Stimulated activated CD8-positive, alpha-beta memory T cell treated with anti-CD3 and anti-CD28 coated beads, Interleukin-2, amount 100 ng/mL, for 1 hour (primary cell): ENCODE measurements around the gene GNG13.

Source experiments
- DNase-seq, 2 donors: peaks; one replicate each; pipeline ENCODE4 v3.0.0-alpha.2; 2020; ENCODE audit warnings: low read depth in 2 of 2

GNG13 gene

DNA sequence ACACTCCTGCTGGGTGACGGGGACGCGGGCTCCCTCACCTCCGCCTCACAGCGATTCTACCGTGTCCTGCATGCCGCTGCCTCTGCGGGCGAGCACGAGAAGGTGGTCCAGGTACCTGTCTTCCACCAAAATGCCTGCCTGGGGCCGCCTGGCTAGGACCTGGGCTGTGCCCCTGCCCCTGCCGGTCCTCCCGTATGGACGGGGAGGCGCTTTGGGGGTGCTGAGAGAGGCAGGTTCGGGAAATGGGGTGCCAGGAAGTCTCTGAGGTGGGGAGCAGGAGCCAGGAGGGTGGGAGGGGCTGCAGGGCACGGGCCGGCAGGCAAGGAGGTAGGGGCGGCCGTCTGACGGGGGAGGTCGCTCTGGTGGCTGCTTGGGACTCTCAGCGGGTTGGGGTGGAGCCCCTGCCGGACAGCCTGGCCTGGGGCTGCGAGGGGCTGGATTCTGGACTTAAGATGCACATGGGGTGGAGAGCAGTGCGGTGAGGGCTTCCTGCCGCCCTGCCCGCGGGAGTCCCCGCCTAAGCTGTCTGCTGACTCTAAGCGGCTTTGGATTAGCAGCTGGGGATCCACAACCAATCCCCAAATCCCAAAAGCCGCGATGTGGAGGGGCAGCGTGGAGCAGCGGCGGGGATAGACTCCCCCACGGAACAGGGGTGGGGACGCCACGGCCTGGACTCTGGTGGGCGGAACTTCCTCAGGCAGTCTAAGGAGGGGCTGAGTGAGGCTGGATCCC is 6.3 kb downstream of the GNG13 start:
- no peak for DNase-seq

DNA sequence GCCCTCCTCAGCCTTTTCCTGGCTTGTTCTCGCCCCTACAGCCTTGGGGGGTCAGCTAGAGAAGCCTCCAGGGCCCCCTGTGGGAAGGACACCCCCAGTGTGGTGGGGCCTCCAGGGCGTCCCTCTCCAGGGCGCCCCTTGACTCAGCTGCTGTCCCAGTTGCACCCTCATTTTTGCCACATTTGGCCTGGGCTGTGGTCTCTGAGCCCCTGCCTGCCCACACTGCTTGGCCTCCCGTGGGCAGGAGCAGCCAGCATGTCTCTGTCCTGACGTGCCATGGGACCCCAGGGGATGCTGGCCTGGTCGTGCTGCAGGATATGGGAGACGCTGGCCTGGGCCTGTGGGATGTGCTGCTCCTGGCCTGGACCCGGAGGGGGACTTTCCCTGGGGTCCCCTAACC is 7.1 kb downstream of the GNG13 start:
- no peak for DNase-seq

GRCh38 chr16:792221-792995 is 8.1 kb downstream of the GNG13 start:
- no peak for DNase-seq

DNA sequence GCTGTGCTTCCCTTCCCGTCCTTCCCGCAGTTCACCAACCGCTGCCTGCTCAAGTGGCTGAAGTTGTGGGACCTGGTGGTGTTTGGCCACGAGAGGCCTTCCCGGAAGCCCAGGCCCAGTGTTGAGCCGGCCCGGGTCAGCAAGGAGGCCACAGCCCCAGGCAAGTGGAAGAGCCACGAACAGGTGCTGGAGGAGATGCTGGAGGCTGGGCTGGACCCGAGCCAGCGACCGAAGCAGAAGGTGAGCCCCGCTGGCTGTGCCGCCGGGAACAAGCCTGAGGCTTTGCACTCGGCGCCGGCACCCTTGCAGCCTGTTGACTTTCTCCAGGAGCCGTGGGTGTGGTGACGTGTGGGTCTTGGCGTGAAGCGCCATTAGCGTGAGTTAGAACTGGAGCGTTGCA is 9.4 kb downstream of the GNG13 start:
- DNase-seq, result no peak

- DNase-seq, result no peak
Observed at GRCh38 chr16:790086-790485, 10.4 kb downstream of the GNG13 start.

DNA sequence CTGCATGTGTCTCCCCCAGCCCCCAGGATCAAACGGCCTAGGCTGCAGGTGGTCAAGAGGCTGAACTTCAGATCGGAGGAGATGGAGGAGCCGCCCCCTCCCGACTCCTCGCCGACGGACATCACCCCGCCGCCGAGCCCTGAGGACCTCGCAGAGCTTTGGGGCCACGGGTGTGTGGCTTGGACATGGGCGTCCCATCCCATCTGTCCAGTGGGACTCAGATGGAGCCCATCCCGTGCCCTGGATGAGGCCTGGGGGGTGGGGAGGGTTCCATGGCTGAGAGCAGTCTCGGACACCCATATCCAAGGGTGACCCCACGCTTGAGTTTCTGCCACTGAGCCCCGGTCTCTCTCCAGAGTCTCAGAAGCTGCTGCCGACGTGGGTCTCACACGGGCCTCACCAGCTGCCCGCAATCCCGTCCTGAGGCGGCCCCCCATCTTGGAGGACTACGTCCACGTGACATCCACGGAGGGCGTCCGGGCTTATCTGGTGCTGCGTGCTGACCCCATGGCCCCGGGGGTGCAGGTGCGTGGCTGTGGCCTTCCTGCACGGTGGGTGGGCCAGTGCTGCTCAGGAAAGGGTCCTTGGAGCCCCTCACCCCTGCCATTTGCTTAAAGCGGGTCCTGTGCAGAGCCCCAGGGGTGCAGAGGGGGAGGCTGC is 11.2 kb downstream of the GNG13 start:
- DNase-seq, result no peak

DNA sequence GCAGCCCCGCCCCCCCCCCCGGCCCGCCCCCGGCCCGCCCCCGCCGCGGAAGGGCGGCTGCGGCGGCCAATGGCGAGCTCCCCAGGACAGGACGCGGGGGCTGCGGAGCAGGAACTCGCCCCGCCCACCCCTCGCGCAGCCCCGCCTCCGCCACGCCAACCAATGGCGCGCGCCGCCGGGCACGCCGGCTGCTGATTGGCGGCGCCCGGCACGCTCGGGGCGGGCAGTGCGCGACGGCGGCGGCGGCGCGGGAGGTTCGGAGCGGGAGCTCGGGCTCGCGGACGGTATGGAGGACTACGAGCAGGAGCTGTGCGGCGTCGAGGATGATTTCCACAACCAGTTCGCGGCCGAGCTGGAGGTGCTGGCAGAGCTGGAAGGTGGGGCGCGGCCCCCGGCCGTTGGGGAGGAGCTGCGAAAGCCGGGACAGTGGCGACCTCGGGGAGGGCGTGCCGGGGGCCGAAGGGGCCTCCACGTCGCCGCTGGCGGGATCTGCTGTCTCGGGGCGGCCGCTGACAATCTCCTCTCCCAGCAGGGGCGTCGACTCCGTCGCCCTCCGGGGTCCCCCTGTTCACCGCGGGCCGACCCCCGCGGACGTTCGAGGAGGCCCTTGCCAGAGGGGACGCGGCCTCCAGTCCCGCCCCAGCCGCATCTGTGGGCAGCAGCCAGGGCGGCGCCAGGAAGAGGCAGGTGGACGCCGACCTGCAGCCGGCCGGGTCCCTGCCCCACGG is 12.0 kb downstream of the GNG13 start, which contains the start of gene CHTF18:
TSS of gene CHTF18 (plus strand) at position 222 of the 728 bp plus-strand sequence. CDS start at position 287, 65 bp downstream.
- peak; percentile 87 to 94 for DNase-seq

DNA sequence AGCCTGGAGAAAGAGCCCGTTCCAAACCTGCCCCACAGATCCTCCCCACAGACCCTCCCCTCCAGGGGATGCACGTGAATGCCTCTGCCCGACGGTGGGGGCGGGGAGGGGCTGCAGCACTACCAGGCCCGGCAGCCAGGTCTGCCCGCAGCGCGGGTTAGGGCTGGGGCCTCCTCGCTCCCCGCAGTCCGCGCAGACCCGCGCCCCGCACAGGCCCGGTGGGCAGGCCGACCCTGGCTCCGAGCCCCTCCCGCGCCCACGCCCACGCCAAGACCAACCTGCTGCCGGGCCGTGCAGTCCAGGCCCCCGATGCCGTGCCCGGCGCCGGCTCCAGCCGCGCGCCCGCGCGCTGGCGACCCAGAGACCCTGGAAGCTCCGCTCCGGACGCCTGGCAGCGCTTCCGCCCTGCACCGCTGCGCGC is 12.5 kb downstream of the GNG13 start, which contains the start of gene RPUSD1:
TSS of gene RPUSD1 (minus strand) at position 404 of the 421 bp plus-strand sequence. CDS start 644 bp downstream, outside the sequence.
- DNase-seq, result no peak

- DNase-seq, result no peak
Observed at GRCh38 chr16:787321-787966, 13.1 kb downstream of the GNG13 start.

GRCh38 chr16:785563-786535 is 14.7 kb downstream of the GNG13 start:
- peak; percentile 35 to 62 for DNase-seq

DNA sequence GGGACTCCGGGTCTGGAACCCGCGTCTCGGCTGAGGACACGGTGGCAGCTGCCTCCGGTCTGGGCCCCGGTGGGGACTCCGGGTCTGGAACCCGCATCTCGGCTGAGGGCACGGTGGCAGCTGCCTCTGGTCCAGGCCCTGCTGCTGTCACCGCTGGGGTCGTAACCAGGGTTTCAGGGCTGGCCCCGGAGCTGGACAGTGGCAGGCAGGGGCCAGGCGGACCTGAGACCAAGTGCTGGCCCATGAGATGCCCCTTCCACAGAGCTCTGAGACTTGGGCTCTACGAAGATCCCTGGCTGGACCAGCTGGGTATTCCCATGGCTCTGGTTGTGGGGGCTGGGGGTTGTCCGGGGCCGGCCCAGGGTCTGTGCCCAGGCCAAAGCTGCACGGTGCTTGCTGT is 16.1 kb downstream of the GNG13 start:
- DNase-seq, result no peak

DNA sequence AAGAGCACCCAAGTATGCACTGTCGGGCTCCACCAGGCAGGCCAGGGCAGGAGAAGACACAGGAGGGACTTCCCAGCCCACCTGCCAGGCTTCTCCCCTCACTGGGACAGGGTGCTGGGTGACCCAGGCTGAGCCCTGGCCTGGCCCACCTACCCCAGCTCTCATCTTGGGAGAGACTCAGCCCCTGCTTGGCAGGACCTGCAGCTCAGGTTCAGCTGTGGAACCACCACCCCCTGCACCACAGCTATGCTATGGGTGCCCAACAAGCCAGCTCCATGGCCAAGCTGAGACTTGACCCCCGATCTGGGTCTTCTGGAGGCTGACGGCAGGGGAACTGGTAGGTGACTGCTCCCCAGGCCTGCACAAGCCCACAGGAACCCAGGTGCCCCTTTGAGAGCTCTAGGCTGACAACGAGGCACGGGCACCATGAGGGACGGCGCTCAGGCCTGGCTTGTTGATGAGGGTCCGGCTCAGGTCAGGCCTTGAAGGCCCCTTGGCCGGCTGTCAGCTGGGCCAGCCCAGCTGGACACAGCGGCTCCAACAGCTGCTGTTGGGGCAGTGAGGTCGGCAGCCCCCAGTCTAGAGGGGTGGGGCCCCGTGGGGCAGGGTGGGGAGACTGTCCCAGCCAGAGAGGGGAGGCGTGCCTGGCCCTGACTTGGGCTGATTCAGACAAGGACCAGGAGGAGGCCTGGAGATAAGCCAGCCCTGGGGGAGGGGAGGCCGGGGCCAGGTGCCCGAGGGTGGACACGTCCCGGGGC is 17.0 kb downstream of the GNG13 start:
- no peak for DNase-seq

- no peak for DNase-seq
Observed at GRCh38 chr16:782766-783403, 17.6 kb downstream of the GNG13 start.

DNA sequence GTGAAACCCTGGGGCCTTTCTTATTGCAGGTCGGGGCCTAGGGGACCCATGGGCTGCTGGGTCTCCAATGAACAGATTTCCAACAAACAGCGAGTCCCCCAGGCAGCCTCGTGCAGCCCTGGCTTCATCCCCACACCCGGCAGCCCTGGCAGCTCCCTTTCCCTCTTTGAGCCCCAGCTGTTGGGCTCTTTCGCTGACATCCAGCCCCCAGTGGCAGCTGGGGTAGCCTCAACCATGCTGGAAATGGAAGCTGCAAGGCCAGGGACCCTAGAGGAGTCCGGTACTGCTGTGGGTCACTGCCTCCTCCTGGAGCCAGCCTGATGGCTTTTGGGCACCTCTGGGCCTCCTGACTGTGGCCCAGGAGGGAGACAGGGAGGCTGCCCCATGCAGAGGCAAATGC is 18.3 kb downstream of the GNG13 start:
- no peak for DNase-seq

DNA sequence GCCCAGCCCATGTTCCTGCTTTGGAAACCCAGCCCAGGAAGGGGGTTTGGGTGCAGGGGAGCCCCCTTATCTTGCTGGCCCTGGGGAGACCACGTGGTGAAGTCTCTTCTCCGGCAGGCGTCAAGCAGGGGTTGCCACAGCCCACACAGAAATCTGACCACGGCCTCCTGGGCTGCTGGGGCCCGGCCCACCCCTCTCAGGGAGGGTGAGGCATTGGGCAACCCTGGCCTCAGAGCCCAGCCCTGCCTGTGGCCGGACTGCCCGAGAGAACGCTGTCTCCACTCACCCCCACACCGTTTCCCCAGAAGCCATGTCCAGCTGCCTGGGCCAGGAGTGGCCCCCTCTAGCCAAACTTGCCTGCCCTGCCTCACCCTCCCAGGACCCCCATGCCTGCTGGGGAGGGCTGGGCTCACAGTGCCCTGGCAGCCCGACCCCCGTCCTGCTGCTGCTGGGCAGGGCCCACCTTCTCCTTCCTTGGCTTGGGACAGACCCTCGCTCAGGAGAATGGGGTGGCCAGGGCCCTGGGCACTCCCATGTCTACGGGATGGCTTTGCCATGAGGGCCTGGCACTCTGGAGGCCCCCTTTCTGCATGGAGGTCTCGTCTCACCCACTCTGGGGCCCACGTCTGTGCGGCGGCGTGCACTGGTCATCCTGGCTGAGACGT is 19.1 kb downstream of the GNG13 start:
- no peak for DNase-seq

GRCh38 chr16:780296-780695 is 20.2 kb downstream of the GNG13 start:
- no peak for DNase-seq

- DNase-seq, result no peak
Observed at GRCh38 chr16:779561-779960, 21.0 kb downstream of the GNG13 start.

DNA sequence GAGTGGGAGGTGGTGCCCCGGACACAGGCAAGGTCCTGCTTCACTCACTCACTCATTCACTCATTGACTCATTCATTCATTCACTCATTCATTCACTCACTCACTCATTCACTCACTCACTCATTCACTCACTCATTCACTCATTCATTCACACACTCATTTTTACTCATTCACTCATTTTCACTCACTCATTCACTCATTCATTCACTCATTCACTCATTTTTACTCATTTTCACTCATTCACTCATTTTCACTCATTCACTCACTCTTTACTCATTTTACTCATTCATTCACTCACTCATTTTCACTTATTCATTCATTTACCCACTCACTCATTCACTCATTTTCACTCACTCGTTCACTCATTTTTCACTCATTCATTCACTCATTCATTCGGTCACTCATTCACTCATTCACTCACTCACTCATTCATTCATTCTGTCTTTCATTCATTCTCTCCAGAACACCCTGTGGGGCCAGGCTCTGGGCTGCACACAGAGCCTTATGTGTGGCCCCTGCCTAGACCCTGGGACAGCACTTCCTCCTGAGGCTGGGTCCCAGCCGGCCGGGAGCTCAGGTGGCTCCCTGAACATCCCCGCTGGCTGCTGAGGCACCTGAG is 21.5 kb downstream of the GNG13 start:
- no peak for DNase-seq
